NCI-H345 (cell line): ENCODE results near the gene NEDD4.
"Not testable (repeated sequence)": the region's sequence is repeated elsewhere in the genome, so short reads cannot be mapped to it uniquely, and the experiment has no call there.

Experiments used
- DNase-seq: peaks from one replicate; lab custom pipeline; 2025; lab: John Stamatoyannopoulos, UW

NEDD4 gene

DNA sequence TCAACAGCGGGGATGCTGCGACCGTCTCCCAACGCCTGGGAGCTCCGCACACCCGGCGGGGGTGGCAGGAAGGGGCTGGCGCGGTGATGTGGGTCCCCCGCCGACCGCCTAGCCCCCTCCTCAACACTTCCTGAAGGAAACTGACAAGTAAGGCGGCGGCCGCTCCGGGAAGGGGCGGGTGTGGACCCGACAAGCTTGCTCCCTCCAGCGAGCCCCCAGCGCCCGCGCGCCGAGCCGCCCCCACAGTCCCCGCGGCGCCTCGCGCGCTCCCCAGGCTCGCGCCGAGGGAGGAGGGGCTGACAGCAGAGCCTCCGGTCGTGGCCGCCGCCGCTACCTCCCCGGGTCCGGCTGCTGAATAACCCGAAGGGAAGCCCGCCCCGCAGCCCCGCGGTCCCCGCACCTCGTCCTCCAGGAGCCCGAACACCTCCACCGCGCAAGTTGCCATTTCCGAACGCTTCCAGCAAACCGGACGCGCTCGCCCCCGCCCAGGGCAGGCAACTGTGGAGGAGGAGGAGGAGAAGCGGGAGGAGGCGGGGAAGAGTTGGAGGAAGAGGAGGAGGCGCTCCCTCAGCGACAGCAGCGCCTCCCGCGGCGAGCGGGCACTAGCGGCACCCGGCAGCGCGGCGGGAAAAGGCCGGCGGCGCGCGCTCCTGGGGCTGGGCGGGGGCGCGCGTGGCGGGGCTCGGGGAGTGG, at the start of gene NEDD4:
Gene NEDD4, minus strand, starts transcription at position 502 of the 693 bp plus-strand sequence. Its CDS starts 57 bp downstream, at position 445.
- peak; percentile 43 for DNase-seq

GRCh38 chr15:56042498-56042897, 49.1 kb upstream of the NEDD4 start:
- DNase-seq, result no peak

GRCh38 chr15:56042031-56042430, 48.6 kb upstream of the NEDD4 start:
- DNase-seq, result no peak

GRCh38 chr15:56040081-56041035, 46.9 kb upstream of the NEDD4 start:
- DNase-seq, result peak; percentile 57

DNA sequence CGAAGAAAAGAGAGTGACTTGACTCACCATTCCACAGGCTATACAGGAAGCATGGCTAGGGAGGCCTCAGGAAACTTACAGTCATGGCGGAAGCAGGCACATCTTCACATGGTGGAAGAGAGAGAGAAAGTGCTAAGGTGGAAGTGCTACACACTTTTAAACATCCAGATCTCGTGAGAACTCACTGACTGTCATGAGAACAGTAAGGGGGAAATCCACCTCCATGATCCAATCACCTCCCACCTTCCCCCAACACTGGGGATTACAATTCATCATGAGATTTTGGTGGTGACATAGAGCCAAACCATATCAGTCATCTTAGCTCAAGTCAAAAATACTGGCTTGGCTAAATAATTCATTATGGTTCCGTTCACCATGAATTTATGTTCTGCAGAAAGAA, 45.3 kb upstream of the NEDD4 start:
- no peak for DNase-seq

GRCh38 chr15:56038015-56038414, 44.6 kb upstream of the NEDD4 start:
- DNase-seq, result no peak

DNA sequence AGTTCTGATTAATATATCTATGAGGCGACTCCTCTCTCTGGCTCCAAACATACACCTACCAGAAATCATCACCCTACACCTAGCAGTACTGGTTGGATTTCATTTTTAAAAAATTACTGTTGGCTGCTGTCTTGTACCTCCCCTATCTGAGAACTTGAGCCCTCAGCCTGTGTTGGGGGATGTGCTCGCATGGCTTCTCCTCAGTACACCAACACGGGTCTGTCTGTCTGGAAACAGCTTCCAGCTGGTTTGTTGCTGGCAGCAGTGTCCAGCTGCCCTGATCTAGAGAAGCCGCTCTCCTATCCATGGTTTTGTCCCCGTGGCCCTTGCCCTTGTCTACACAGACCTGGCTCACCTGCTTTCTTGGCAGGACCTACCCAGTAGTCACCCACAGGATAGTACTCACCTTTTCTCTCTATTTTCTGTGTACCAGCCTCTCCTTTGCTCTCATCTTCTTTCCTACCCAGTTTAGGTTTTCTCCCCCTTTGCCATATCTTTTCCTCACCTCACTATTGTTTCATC, 43.2 kb upstream of the NEDD4 start:
- DNase-seq, result no peak

DNA sequence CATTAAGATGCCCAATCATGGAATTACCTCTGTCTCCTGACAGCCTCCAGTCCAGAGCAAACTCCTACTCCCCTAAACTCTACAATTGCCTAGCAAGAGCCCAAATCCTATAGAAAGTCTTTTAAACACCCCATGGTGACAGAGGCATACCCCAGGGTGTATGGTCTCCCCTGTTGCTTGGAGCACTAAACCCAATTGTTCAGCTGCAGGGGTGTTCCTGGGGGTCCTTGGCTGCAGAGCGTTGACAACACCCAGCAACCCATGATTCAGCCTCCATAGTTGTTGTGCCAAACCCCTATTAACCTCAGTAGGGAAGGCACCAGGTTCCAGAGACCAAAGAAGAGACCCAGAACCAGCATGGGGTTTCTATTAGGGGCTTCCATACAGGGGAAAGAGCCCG, 41.8 kb upstream of the NEDD4 start:
- no peak for DNase-seq

DNA sequence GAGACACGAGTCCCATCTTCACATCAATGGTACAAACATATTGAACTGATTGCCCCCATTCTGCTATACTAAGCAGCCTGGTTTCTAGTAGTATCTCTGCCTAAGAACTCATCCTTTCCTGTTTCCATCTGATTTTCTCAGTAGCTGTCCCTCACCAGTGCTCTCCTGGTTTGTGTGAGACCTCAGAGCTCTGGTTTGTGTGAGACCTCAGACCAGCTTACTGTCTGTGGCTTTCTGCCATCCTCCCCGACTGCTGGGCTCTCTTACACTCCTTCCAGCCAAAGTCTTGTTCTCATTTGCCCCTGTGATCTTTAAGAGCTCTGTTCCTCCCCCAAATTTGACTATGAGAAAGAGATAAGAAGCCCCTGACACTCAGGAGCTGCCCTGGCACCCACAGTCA, 41.1 kb upstream of the NEDD4 start:
- no peak for DNase-seq

DNA sequence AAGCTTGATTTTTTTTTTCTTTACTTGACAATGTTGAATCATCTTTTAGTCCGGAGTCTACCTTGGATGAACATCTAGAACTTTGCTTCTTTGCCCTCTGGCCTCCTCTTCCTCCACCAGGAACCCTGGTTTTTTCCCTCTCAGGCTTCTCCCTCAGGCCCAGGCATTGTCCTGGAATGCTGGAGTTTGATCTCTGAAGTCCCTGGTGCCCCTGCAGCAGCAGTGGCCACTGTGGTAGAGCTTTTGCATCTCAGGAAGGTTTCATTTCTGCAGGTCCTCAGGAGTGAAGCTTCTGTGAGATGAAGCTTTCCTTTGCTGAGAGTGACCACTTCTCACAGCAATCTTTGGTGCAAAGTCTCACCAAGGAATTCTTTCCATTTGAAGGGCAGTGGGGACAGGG, 39.0 kb upstream of the NEDD4 start:
- DNase-seq, result no peak

DNA sequence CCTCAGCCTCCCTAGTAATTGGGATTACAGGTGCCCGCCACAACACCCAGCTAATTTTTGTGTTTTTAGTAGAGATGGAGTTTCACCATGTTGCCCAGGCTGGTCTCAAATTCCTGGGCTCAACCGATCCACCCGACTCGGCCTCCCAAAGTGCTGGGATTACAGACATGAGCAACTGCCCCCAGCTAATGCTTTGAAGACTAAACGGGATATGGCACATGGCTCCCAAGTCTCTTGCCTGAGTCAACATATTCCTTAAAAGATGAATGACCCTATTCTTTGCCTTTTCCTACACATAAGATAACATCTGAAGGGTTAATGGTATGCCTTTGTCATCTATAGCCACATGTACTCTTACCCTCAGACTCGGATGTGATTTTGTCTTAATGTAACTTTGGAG, 38.4 kb upstream of the NEDD4 start:
- DNase-seq, result no peak

DNA sequence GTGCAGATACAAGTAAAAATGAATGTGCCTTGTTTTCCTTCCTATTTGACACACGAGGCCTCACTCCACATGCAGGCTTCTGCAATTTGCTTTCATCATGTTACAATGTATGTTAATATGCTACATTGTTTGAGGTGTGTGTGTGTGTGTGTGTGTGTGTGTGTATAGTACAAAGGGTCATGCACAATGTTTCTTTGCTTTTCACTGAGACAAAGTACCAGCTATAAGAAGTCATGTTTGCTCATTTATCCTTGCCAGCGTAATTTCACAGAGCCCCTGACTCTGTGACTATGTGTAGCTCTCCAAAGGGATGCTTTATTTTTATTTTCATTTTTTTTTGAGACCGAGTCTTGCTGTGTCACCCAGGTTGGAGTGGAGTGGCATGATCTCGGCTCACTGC, 38.0 kb upstream of the NEDD4 start:
- DNase-seq, result no peak

- no peak for DNase-seq
Observed at GRCh38 chr15:56028430-56028829, 35.0 kb upstream of the NEDD4 start.

DNA sequence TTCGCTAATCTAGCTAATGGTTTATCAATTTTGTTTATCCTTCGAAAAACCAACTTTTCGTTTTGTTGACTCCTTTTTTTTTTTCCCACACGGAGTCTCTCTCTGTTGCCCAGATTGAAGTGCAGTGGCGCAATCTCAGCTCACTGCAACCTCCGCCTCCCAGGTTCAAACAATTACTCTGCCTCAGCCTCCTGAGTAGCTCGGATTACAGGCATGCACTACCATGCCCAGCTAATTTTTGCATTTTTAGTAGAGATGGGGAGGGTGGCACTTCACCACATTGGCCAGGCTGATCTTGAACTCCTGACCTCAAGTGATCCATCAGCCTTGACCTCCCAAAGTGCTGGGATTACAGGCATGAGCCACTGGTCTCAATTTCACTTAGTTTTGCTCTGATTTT, 29.7 kb upstream of the NEDD4 start:
- DNase-seq, result not testable (repeated sequence)

GRCh38 chr15:56019819-56020486, 26.5 kb upstream of the NEDD4 start:
- DNase-seq, result no peak

DNA sequence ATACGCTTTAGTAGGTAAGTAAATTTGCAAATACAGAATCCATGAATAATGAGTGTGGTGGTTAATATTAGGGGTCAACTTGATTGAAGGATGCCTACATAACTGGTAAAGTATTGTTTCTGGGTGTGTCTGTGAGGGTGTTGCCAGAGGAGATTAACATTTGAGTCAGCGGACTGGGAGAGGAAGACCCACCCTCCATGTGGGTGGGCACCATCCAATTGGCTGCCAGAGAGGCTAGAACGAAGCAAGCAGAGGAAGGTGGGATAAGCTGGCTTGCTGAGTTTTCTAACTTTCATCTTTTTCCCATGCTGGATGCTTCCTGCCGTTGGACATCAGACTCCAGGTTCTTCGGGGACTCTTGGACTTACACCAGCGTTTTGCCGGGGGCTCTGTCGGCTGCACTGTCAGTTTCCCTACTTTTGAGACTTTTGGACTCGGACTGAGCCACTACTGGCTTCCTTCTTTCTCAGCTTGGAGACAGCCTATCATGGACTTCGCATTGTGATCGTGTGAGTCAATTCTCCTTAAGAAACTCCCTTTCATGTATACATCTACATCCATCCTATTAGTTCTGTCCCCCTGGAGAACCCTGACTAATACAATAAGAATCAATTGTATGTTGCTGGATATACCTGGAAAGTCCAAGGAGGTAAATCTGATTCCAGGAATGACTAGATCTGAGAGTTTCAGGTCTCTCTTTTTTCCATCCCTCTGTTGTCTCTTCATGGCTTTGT, 25.8 kb upstream of the NEDD4 start:
- DNase-seq, result no peak

GRCh38 chr15:56017920-56018319, 24.5 kb upstream of the NEDD4 start:
- DNase-seq, result no peak

DNA sequence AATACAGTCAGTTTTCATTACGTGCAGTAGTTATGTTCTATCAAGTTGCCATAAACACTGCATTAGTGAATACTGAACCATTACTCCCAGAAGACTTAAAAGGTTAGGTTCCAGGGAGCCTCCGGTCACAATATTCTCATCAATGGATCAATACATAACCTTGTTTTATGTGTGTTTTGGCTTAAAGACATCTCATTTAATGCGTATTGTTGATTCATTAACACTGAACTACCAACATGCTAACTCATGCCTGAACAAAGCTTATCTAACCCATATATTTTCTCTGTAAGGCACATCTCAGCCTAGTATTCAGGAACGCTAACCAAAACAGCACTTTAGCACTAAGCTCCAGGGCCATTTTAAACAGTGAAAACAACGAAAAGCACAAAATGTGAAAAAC, 24.1 kb upstream of the NEDD4 start:
- no peak for DNase-seq

DNA sequence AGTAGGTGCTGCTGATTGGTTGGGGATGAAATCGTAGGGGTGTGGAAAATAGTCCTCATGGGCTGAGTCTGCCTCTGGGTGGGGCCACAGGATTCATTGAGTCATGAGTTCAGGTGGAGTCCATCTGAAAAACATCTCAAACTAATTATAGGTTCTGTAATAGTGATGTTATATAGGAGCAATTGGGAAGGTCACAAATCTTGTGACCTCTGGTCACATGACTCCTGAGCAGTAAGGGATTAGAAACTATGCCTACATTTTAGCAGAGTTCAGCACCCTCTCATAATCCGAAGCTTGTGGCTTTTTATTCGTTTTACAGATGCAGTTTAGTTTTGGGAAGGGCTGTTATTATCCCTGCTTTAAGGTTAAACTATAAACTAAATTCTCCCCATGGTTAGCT, 22.9 kb upstream of the NEDD4 start:
- no peak for DNase-seq

DNA sequence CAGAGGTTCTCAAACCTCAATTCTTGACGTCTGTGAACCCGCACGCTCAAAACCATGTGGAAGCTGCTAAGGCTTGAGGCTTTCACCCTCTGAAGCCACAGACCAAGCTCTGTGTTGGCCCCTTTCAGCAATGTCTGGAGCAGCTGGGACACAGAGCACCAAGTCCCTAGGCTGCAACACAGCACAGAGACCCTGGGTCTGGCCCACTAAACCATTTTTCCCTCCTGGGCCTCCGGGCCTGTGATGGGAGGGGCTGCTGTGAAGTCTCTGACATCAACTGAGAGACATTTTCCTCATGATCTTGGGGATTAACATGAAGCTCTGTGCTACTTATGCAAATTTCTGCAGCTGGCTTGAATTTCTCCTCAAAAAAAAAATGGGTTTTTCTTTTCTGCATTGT, 21.3 kb upstream of the NEDD4 start:
- DNase-seq, result no peak

DNA sequence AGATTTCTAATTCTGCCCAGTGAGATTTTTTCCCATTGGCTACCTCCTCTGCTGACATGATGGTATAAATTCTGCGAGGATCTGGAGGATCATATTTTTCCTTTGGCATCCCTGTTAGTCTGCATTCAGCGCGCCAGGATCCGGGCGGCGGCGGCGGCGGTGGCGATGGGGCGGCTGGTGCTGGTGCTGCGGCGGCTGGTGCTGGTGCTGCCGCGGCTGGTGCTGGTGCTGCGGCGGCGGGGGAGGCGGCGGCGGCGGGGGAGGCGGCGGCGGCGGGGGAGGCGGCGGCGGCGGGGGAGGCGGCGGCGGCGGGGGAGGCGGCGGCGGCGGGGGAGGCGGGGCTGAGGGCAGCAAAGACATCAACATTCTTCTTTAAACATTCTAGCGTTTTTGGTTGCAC, 13.6 kb upstream of the NEDD4 start:
- DNase-seq, result not testable (repeated sequence)

GRCh38 chr15:56006371-56006770, 13.0 kb upstream of the NEDD4 start:
- not testable (repeated sequence) for DNase-seq
